Mucosa of rectum (tissue), 2 donors: ENCODE data around the gene PLPP4.

ENCODE experiments used
- H3K27ac ChIP-seq, 2 donors: one replicate each; pipeline ENCODE4 v1.7.0; 2013; ENCODE audit warnings: inconsistent platforms in 2 of 2, low read depth in 2 of 2, low read length in 2 of 2
- H3K27me3 ChIP-seq, 2 donors: one replicate each; pipeline ENCODE4 v1.7.0; 2013; ENCODE audit warnings: low read length in 2 of 2; ENCODE audit not compliant: control insufficient read depth in 2 of 2, insufficient read depth in 2 of 2
- H3K36me3 ChIP-seq, 2 donors: one replicate each; pipeline ENCODE4 v1.7.0; 2013; ENCODE audit warnings: low read length in 2 of 2; ENCODE audit not compliant: control insufficient read depth in 2 of 2, insufficient read depth in 2 of 2
- H3K4me1 ChIP-seq, 2 donors: one replicate each; pipeline ENCODE4 v1.7.0; 2013; ENCODE audit warnings: low read length in 2 of 2, mild to moderate bottlenecking in 1 of 2; ENCODE audit not compliant: control insufficient read depth in 2 of 2, insufficient read depth in 2 of 2
- H3K4me3 ChIP-seq, 2 donors: one replicate each; pipeline ENCODE4 v1.7.0; 2013; ENCODE audit warnings: low read length in 2 of 2
- H3K9ac ChIP-seq, 2 donors: one replicate each; pipeline ENCODE4 v1.7.0; 2013; ENCODE audit warnings: low read length in 2 of 2, low read depth in 1 of 2, mild to moderate bottlenecking in 1 of 2
- H3K9me3 ChIP-seq, 2 donors: one replicate each; pipeline ENCODE4 v1.7.0; 2013; ENCODE audit warnings: low read length in 2 of 2; ENCODE audit not compliant: control insufficient read depth in 2 of 2
- donor health status: healthy.
- donor health status: Normal muscosa, but diverticular disease.

The PLPP4 gene

DNA sequence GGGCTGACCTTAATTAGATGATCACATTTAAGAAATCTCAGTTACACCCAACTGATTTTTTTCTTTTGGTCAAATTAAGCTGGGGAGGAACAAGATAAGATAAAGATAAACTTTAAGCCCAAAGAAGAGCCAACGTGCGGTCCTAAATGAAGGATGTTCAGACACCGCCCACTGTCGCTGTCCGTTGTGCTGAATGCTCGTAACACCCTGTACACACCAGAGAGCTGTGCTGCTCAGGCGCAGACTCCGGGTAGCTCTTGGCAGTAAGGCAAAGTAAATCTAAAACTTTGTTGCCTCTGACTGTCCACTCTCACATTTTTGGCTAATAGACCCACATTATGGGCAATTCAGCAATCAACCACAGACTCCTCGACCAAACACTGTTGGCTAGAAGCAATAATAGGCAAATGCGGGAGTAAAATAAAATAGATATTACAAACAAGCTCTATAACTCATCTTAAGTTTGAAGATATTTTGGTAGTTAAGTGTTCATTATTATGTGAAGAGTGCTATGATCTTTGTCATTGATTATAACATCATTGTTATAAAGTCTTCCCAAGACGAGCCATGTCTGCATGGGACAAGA lies 57.1 kb downstream of the PLPP4 start:
- no peaks in the 10 kb centered on the region for H3K27me3 ChIP-seq
- H3K4me3 ChIP-seq: no peak overlapping the region
- H3K27ac ChIP-seq: no peak overlapping the region
- no peak overlapping the region for H3K9ac ChIP-seq
- no peaks in the 10 kb centered on the region for H3K4me1 ChIP-seq
- no peaks in the 10 kb centered on the region for H3K9me3 ChIP-seq
- no peaks in the 10 kb centered on the region for H3K36me3 ChIP-seq

DNA sequence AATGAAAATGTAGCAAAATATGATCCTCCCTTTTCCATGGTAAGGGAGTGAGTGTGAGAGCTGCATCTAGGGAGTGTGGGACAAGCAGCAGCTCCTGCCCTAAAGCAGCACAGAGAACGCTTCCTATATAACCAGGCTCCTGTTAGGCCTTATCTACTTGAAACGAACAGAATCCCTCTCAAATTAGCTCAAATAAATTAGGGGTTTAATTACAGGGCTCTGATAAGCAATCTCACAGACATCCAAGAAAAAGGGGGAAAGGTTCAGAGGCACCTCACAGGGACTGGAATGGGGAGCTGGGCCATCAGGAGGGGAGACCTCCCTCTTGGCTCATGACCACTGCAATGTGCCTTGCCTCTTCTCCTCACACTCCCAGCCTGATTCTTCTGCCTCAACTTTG lies 57.9 kb downstream of the PLPP4 start:
- H3K4me1 ChIP-seq: no peaks in the 10 kb centered on the region
- no peaks in the 10 kb centered on the region for H3K27me3 ChIP-seq
- no peaks in the 10 kb centered on the region for H3K9me3 ChIP-seq
- no peak overlapping the region for H3K4me3 ChIP-seq
- no peak overlapping the region for H3K27ac ChIP-seq
- H3K36me3 ChIP-seq: no peaks in the 10 kb centered on the region
- no peak overlapping the region for H3K9ac ChIP-seq

DNA sequence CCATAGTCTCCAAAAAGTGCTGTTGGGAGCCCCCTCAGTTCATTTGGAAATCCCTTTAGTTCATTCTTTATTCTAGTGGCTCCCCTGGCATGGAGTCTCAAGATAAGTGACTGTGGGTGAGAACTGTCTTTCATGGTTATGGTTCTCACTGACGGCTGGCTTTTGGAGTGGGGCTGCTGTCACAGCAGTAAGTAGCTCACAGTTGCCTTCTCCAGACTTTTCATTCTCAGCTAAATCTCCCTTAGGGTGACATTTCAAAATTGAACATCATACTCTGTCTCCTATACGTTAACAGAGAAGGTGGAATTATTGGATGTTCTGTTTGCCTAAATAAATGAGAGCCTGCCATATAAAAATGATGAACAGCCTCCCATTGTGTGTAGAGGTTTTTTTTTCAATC lies 58.7 kb downstream of the PLPP4 start:
- H3K4me1 ChIP-seq: no peaks in the 10 kb centered on the region
- no peaks in the 10 kb centered on the region for H3K27me3 ChIP-seq
- no peaks in the 10 kb centered on the region for H3K9me3 ChIP-seq
- H3K27ac ChIP-seq: no peak overlapping the region
- no peak overlapping the region for H3K9ac ChIP-seq
- no peaks in the 10 kb centered on the region for H3K36me3 ChIP-seq
- no peak overlapping the region for H3K4me3 ChIP-seq

DNA sequence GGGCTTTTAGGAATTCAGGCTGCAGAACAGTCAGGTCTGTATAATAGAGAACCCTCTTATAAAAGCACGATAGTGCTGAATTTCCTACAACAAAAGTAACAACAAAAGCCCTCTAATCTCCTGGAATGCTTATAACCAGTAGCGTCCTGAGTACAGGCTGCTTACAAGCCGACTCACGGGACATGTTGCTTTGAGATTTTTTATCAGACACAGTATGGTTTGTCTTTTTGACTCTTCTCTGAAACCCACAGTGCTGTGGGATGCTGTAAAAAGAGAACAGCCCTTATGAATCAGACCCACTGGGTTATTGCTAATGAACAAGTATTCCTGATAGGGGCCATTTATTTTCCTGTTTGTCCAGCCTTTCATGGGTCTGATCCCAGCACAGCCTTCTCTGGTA lies 59.4 kb downstream of the PLPP4 start:
- H3K27me3 ChIP-seq: no peaks in the 10 kb centered on the region
- H3K4me3 ChIP-seq: no peak overlapping the region
- no peak overlapping the region for H3K27ac ChIP-seq
- no peaks in the 10 kb centered on the region for H3K4me1 ChIP-seq
- no peaks in the 10 kb centered on the region for H3K9me3 ChIP-seq
- H3K36me3 ChIP-seq: no peaks in the 10 kb centered on the region
- no peak overlapping the region for H3K9ac ChIP-seq

DNA sequence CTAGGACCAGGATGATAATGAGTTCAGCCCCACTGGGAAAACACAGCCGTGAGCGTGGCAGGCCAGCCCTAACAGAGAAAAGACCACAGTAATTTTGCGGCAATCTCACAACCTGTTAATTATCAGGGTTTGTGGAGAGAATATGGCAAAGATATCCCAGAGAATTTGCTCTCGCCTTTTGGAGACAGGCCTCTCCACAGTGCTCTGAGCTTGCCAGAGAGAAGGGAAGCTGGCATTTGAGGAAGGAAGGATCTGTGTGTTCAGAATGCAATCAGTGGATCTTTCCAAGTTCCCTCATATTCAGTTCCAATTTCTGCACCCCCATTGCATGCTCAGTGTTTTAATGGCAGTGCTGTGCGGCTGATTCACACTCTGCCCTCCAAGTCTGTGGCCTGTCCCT lies 60.2 kb downstream of the PLPP4 start:
- no peaks in the 10 kb centered on the region for H3K4me1 ChIP-seq
- no peaks in the 10 kb centered on the region for H3K9me3 ChIP-seq
- no peak overlapping the region for H3K27ac ChIP-seq
- H3K27me3 ChIP-seq: no peaks in the 10 kb centered on the region
- H3K36me3 ChIP-seq: no peaks in the 10 kb centered on the region
- H3K9ac ChIP-seq: no peak overlapping the region
- H3K4me3 ChIP-seq: no peak overlapping the region

GRCh38 chr10:120517881-120518484 lies 61.0 kb downstream of the PLPP4 start:
- H3K27me3 ChIP-seq: no peaks in the 10 kb centered on the region
- H3K4me3 ChIP-seq: no peak overlapping the region
- H3K27ac ChIP-seq: no peak overlapping the region
- no peaks in the 10 kb centered on the region for H3K36me3 ChIP-seq
- H3K9me3 ChIP-seq: no peaks in the 10 kb centered on the region
- no peaks in the 10 kb centered on the region for H3K4me1 ChIP-seq
- no peak overlapping the region for H3K9ac ChIP-seq

DNA sequence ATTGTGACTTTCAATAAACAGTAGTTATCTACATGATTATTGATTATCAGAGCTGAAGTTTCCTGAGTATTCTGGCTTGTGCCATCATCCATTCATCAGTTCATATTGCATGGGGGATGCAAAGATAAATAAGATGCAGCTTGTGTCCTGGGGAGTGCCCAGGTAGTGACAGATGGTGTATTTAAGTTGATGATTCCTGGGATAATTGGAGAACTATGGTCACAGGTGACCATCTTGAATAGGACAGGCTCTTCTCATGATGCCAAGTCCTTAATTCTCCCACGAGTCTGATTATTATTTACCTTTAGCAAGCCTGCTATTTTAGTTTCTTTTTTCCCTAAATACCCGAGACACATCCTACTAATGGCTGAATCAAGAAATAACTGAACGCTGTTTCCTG lies 64.9 kb downstream of the PLPP4 start:
- no peaks in the 10 kb centered on the region for H3K36me3 ChIP-seq
- H3K9ac ChIP-seq: no peak overlapping the region
- no peak overlapping the region for H3K4me3 ChIP-seq
- H3K4me1 ChIP-seq: no peaks in the 10 kb centered on the region
- no peak overlapping the region for H3K27ac ChIP-seq
- H3K9me3 ChIP-seq: no peaks in the 10 kb centered on the region
- H3K27me3 ChIP-seq: no peaks in the 10 kb centered on the region

DNA sequence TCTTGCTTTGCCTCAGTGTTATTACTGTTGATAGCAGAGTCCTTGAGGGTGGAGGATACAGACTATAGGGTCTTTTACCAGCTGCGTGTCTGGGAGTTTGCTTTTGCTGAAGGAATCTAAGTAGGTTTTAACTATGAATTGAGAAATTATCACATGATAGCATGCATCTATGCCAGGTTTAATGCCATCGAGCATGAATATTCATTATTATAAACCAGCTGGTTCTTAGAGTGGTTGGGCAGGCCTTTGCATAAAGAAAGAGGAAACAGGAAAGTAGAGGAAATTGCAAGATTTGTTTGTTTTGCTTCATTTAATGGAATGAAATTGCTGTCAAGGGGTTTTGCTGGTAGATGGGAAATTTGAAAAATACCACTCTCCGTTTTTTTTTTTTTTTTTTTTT lies 70.7 kb downstream of the PLPP4 start:
- Histone ChIP-seq H3K4me1 (no peaks in the 10 kb centered on the region), H3K9me3 (no peaks in the 10 kb centered on the region), H3K9ac (no peak overlapping the region), H3K27ac (no peak overlapping the region), H3K36me3 (no peaks in the 10 kb centered on the region), H3K4me3 (no peak overlapping the region), H3K27me3 (no peaks in the 10 kb centered on the region)

DNA sequence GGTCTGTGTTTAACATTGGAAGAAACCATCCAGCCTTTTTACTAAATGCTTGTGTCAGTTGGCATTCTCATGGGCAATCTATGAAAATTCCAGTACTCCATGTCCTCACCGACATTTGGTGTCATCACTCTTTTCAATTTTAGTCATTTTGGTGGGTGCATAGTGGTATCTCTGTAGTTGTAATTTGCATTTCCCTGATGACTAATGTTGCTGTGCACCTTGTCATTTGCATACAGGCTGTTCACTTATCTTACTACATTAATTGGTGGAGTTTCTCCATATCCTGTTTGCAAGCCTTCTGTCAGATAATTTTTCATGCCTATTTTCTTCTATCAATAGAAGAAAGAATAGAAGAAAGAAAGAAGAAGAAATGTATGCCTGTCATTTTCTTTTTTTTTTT lies 73.7 kb downstream of the PLPP4 start:
- no peaks in the 10 kb centered on the region for H3K36me3 ChIP-seq

DNA sequence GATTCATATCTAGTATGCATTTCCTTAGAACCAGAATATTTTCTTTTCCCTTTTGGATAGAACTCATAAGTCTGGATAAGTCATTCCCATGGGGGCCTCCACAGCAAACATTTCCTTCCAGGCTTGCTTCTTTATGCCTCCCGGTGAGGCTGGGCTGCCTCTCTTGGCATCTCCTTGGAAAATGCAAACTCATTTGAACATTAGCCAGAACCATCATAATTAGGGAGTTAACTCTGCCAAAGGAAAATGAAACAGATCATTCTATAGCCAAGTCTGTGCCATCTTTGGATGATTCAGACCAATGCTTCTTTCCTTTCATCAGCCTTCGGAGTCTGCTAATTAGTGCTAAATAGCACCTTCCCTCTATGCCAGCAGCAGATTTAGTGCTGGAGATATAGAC lies 81.1 kb downstream of the PLPP4 start:
- Histone ChIP-seq H3K9me3 (no peaks in the 10 kb centered on the region), H3K27me3 (no peaks in the 10 kb centered on the region), H3K36me3 (no peaks in the 10 kb centered on the region), H3K27ac (no peak overlapping the region), H3K9ac (no peak overlapping the region), H3K4me3 (no peak overlapping the region), H3K4me1 (no peaks in the 10 kb centered on the region)

More for the DNA sequence above, 73.7 kb downstream of the PLPP4 start:
- no peak overlapping the region for H3K4me3 ChIP-seq
- no peaks in the 10 kb centered on the region for H3K9me3 ChIP-seq
- H3K9ac ChIP-seq: no peak overlapping the region
- no peak overlapping the region for H3K27ac ChIP-seq
- no peaks in the 10 kb centered on the region for H3K4me1 ChIP-seq
- no peaks in the 10 kb centered on the region for H3K27me3 ChIP-seq
